HG03097 (cell line): ENCODE data around the gene COL8A1.
"Not testable (repeated sequence)": the region's sequence is repeated elsewhere in the genome, so short reads cannot be mapped to it uniquely, and the experiment has no call there.

Source experiments
- ATAC-seq: cut with Tn5 transposase; IDR thresholded peaks from one replicate; pipeline ENCODE4 v1.9.1; 2021; ENCODE audit not compliant: unreplicated experiment, low FRiP score

The COL8A1 gene

GRCh38 chr3:99836681-99837080, 198.3 kb downstream of the COL8A1 start:
- no peak for ATAC-seq

GRCh38 chr3:99837715-99838114, 199.3 kb downstream of the COL8A1 start:
- no peak for ATAC-seq

- ATAC-seq = no peak
These were observed 200.4 kb downstream of the COL8A1 start for GRCh38 chr3:99838755-99839154.

GRCh38 chr3:99839613-99840012, 201.2 kb downstream of the COL8A1 start:
- no peak for ATAC-seq

GRCh38 chr3:99841949-99842348, 203.6 kb downstream of the COL8A1 start:
- not testable (repeated sequence) for ATAC-seq

- ATAC-seq = peak; percentile 55
These were observed 204.6 kb downstream of the COL8A1 start for GRCh38 chr3:99842826-99843589.

- no peak for ATAC-seq
These were observed 205.3 kb downstream of the COL8A1 start for GRCh38 chr3:99843590-99844258.

GRCh38 chr3:99845331-99845730, 206.9 kb downstream of the COL8A1 start:
- no peak for ATAC-seq

GRCh38 chr3:99845999-99846398, 207.6 kb downstream of the COL8A1 start:
- ATAC-seq = no peak

- no peak for ATAC-seq
These were observed 208.2 kb downstream of the COL8A1 start for GRCh38 chr3:99846477-99847160.

- ATAC-seq = no peak
These were observed 210.0 kb downstream of the COL8A1 start for GRCh38 chr3:99848433-99848832.
